ENCODE measurements around the gene MS4A4E. TPM values are rescaled to one million over a fixed set of nuclear protein-coding genes. Genes with fewer than 3 reads are reported as not detected.
"Not testable (repeated sequence)": the region's sequence is repeated elsewhere in the genome, so short reads cannot be mapped to it uniquely, and the experiment has no call there.

The MS4A4E gene
- total RNA-seq, 1 donor from 2014 or later = 1.1 TPM

GRCh38 chr11:60186128-60186527, 56.8 kb downstream of the MS4A4E start:
- ATAC-seq (ENCODE audit: poor library complexity); DNase-seq: not testable (repeated sequence)
- intact Hi-C loops (cut with DNase I) = loop anchor here (10.0 kb wide), 1 partner anchor 59 kb away; the partner anchor contains the start of gene MS4A4E

GRCh38 chr11:60185512-60185827, 57.5 kb downstream of the MS4A4E start:
- intact Hi-C loops (cut with DNase I) = loop anchor here (10.0 kb wide), 1 partner anchor 59 kb away; the partner anchor contains the start of gene MS4A4E
- ATAC-seq (ENCODE audit: poor library complexity); DNase-seq: not testable (repeated sequence)

GRCh38 chr11:60184824-60185511, 58.0 kb downstream of the MS4A4E start:
- no peak for DNase-seq
- intact Hi-C loops (cut with DNase I) = loop anchor here (10.0 kb wide), 1 partner anchor 60 kb away; the partner anchor contains the start of gene MS4A4E
- ATAC-seq (ENCODE audit: poor library complexity) = peak; percentile 61

- ATAC-seq (ENCODE audit: poor library complexity) (peak; percentile 50), DNase-seq (no peak)
- intact Hi-C loops (cut with DNase I) = loop anchor here (10.0 kb wide), 1 partner anchor 61 kb away; the partner anchor contains the start of gene MS4A4E
These were observed 59.2 kb downstream of the MS4A4E start for GRCh38 chr11:60183591-60184205.

- DNase-seq (no peak), ATAC-seq (ENCODE audit: poor library complexity) (peak; percentile 64)
- intact Hi-C loops (cut with DNase I) = loop anchor here (10.0 kb wide), 1 partner anchor 62 kb away; the partner anchor contains the start of gene MS4A4E
These were observed 60.2 kb downstream of the MS4A4E start, which contains the start of gene MS4A6A for GRCh38 chr11:60182541-60183330. MS4A6A (minus strand) TSS chr11:60183083; CDS start chr11:60181727, 1,356 bp downstream.

GRCh38 chr11:60175860-60176275, 67.1 kb downstream of the MS4A4E start:
- intact Hi-C loops (cut with DNase I) = no loop called here
- ATAC-seq (ENCODE audit: poor library complexity) = no peak
- DNase-seq = no peak

- intact Hi-C loops (cut with DNase I) = no loop called here
- no peak for ATAC-seq (ENCODE audit: poor library complexity)
- no peak for DNase-seq
These were observed 70.9 kb downstream of the MS4A4E start for GRCh38 chr11:60172011-60172410.

- no peak for DNase-seq
- intact Hi-C loops (cut with DNase I) = no loop called here
- no peak for ATAC-seq (ENCODE audit: poor library complexity)
These were observed 72.4 kb downstream of the MS4A4E start for GRCh38 chr11:60170566-60170965.

- intact Hi-C loops (cut with DNase I) = no loop called here
- DNase-seq (no peak), ATAC-seq (ENCODE audit: poor library complexity) (peak; percentile 27)
These were observed 73.5 kb downstream of the MS4A4E start for GRCh38 chr11:60169264-60169915.

- intact Hi-C loops (cut with DNase I) = no loop called here
- no peak for DNase-seq
- ATAC-seq (ENCODE audit: poor library complexity) = peak; percentile 20
These were observed 74.6 kb downstream of the MS4A4E start for GRCh38 chr11:60168306-60168705.

- no peak for DNase-seq
- intact Hi-C loops (cut with DNase I) = no loop called here
These were observed 77.0 kb downstream of the MS4A4E start for GRCh38 chr11:60165951-60166350.

GRCh38 chr11:60165538-60165937, 77.4 kb downstream of the MS4A4E start:
- ATAC-seq (ENCODE audit: poor library complexity) = no peak
- intact Hi-C loops (cut with DNase I) = no loop called here
- DNase-seq = no peak

More at GRCh38 chr11:60165951-60166350, 77.0 kb downstream of the MS4A4E start:
- ATAC-seq (ENCODE audit: poor library complexity) = no peak

GRCh38 chr11:60164550-60165075, 78.3 kb downstream of the MS4A4E start:
- intact Hi-C loops (cut with DNase I) = no loop called here
- ATAC-seq (ENCODE audit: poor library complexity) = no peak
- DNase-seq = no peak

GRCh38 chr11:60161766-60162165, 81.2 kb downstream of the MS4A4E start:
- ATAC-seq (ENCODE audit: poor library complexity) = no peak
- DNase-seq = no peak
- intact Hi-C loops (cut with DNase I) = no loop called here

- DNase-seq (no peak), ATAC-seq (ENCODE audit: poor library complexity) (no peak)
- intact Hi-C loops (cut with DNase I) = no loop called here
These were observed 81.8 kb downstream of the MS4A4E start for GRCh38 chr11:60161107-60161506.

GRCh38 chr11:60159868-60160267, 83.1 kb downstream of the MS4A4E start:
- ATAC-seq (ENCODE audit: poor library complexity) (no peak), DNase-seq (no peak)
- intact Hi-C loops (cut with DNase I) = no loop called here

- no peak for ATAC-seq (ENCODE audit: poor library complexity)
- no peak for DNase-seq
- intact Hi-C loops (cut with DNase I) = no loop called here
These were observed 83.7 kb downstream of the MS4A4E start for GRCh38 chr11:60159284-60159683.

GRCh38 chr11:60158636-60159035, 84.3 kb downstream of the MS4A4E start:
- intact Hi-C loops (cut with DNase I) = no loop called here
- no peak for ATAC-seq (ENCODE audit: poor library complexity)

GRCh38 chr11:60155931-60156330, 87.0 kb downstream of the MS4A4E start:
- intact Hi-C loops (cut with DNase I) = no loop called here
- no peak for DNase-seq
- no peak for ATAC-seq (ENCODE audit: poor library complexity)

More at GRCh38 chr11:60158636-60159035, 84.3 kb downstream of the MS4A4E start:
- no peak for DNase-seq
